ENCODE data around the gene CAPS.
"Not testable (repeated sequence)": the region's sequence is repeated elsewhere in the genome, so short reads cannot be mapped to it uniquely, and the experiment has no call there.

Gene CAPS

DNA sequence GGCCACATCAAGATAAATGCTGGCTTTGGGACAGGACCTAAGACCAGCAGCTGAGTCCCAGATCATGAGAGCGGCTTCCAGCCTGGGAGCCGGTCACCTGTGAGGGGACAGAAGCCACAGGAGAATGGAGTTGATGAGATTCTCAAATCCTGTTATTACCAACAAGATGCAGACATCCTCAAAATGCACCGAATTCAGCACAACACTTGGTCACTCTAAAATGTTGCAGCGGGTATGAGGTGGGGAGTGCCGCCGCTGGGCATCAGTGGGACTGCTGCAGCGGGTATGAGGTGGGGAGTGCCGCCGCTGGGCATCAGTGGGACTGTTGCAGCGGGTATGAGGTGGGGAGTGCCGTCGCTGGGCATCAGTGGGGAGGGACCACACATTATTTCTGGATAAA, 42.7 kb downstream of the CAPS start:
- no peak for DNase-seq (ENCODE audit: low read depth in 2 of 2)
- H3K4me3 ChIP-seq (replicated peaks in 1 of 2; ENCODE audit: low read depth in 2 of 2, low read length in 2 of 2) = no peak overlapping the region
- TF ChIP-seq, protein P1, sequence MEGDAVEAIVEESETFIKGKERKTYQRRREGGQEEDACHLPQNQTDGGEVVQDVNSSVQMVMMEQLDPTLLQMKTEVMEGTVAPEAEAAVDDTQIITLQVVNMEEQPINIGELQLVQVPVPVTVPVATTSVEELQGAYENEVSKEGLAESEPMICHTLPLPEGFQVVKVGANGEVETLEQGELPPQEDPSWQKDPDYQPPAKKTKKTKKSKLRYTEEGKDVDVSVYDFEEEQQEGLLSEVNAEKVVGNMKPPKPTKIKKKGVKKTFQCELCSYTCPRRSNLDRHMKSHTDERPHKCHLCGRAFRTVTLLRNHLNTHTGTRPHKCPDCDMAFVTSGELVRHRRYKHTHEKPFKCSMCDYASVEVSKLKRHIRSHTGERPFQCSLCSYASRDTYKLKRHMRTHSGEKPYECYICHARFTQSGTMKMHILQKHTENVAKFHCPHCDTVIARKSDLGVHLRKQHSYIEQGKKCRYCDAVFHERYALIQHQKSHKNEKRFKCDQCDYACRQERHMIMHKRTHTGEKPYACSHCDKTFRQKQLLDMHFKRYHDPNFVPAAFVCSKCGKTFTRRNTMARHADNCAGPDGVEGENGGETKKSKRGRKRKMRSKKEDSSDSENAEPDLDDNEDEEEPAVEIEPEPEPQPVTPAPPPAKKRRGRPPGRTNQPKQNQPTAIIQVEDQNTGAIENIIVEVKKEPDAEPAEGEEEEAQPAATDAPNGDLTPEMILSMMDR (IDR thresholded peaks at IDR 0.05; ENCODE audit: low read depth, low read length) = no peak

DNA sequence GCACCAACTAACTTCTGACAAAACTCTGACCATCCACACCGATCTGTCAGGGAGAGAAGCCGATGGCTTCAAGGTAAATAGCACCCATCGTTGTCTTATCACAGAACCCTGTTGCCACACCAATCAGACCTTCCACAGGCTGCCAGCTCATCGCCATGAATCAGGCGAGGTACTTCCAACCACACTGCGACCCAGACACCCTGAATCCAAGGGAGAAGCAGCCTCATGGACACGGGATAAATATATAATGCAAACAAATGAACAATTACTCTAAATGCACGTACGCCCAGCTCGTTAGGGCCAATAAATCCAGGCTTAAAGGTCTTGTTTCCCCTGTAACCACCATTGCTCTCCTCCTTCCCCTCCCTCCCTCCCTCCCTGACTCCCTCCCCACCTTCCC, 43.1 kb downstream of the CAPS start:
- TF ChIP-seq, protein P1 (IDR thresholded peaks at IDR 0.05; ENCODE audit: low read depth, low read length) = no peak
- DNase-seq (ENCODE audit: low read depth in 2 of 2) = no peak
- no peak overlapping the region for H3K4me3 ChIP-seq (replicated peaks in 1 of 2; ENCODE audit: low read depth in 2 of 2, low read length in 2 of 2)

GRCh38 chr19:5958074-5958850, 44.2 kb downstream of the CAPS start:
- no peak overlapping the region for H3K4me3 ChIP-seq (replicated peaks in 1 of 2; ENCODE audit: low read depth in 2 of 2, low read length in 2 of 2)
- no peak for DNase-seq (ENCODE audit: low read depth in 2 of 2)
- TF ChIP-seq, protein P1 (IDR thresholded peaks at IDR 0.05; ENCODE audit: low read depth, low read length) = no peak

DNA sequence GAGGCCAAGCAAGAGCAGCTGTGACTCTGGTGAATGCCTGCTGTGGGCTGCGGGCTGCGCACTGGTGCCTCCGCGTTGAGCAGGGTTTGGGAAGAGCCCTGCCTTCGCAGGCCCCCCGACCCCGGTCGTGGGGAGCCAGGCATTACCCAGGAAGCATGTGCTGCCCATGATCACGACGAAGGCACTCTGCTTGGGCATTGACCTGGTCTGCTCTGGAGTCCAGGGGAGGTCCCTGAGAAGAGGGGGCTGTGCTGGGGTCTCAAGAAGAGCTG, 44.7 kb downstream of the CAPS start:
- TF ChIP-seq, protein P1 (IDR thresholded peaks at IDR 0.05; ENCODE audit: low read depth, low read length) = no peak
- no peak overlapping the region for H3K4me3 ChIP-seq (replicated peaks in 1 of 2; ENCODE audit: low read depth in 2 of 2, low read length in 2 of 2)
- DNase-seq (ENCODE audit: low read depth in 2 of 2) = no peak

- no peak for DNase-seq (ENCODE audit: low read depth in 2 of 2)
- H3K4me3 ChIP-seq (replicated peaks in 1 of 2; ENCODE audit: low read depth in 2 of 2, low read length in 2 of 2) = no peak overlapping the region
- TF ChIP-seq, protein P1 (IDR thresholded peaks at IDR 0.05; ENCODE audit: low read depth, low read length) = no peak
These were observed 45.4 kb downstream of the CAPS start for GRCh38 chr19:5959260-5960004.

- H3K4me3 ChIP-seq (replicated peaks in 1 of 2; ENCODE audit: low read depth in 2 of 2, low read length in 2 of 2) = no peak overlapping the region
- TF ChIP-seq, protein P1 (IDR thresholded peaks at IDR 0.05; ENCODE audit: low read depth, low read length) = no peak
- DNase-seq (ENCODE audit: low read depth in 2 of 2) = no peak
These were observed 46.2 kb downstream of the CAPS start for GRCh38 chr19:5960005-5961001.

- not testable (repeated sequence) for DNase-seq (ENCODE audit: low read depth in 2 of 2); H3K4me3 ChIP-seq (replicated peaks in 1 of 2; ENCODE audit: low read depth in 2 of 2, low read length in 2 of 2)
These were observed 47.6 kb downstream of the CAPS start for GRCh38 chr19:5961641-5961968.

Measured in cardiac fibroblast (primary cell).